SK-N-SH (cell line): ENCODE results near the gene MRNIP. TPM values are rescaled to one million over a fixed set of nuclear protein-coding genes. Genes with fewer than 3 reads are reported as not detected.
A peak's percentile ranks its signal among the peaks of the same experiment; 100 is the strongest.
"Not testable (repeated sequence)": the region's sequence is repeated elsewhere in the genome, so short reads cannot be mapped to it uniquely, and the experiment has no call there.

ENCODE experiments used
- CTCF ChIA-PET: fragments of 300-600, 350-600 bp; formaldehyde crosslinking; extraction: SDS; loops from one replicate; lab custom pipeline; 2021; lab: Yijun Ruan, JAX
- POLR2A ChIA-PET: fragments of 350-600 bp; sonication (Branson Sonifier 250); formaldehyde crosslinking; extraction: SDS; loops from one replicate; lab custom pipeline; 2020; ENCODE audit warnings: antibody characterized with exemption, inconsistent platforms; lab: Yijun Ruan, JAX
- DNase-seq: peaks from one replicate; pipeline ENCODE4 v3.0.0; 2012
- H2AFZ ChIP-seq: fragments of 200-600 bp; sonication (generic); 2 replicates; pipeline ENCODE4 v1.8.1; 2016; ENCODE audit warnings: antibody characterized with exemption, mild to moderate bottlenecking, low read depth
- H3F3A ChIP-seq: fragments of 200-600 bp; sonication (generic); replicated peaks from 2 replicates; pipeline ENCODE3; 2016; ENCODE audit warnings: antibody characterized with exemption, mild to moderate bottlenecking; ENCODE audit not compliant: insufficient read depth
- H3K27ac ChIP-seq, 2 experiments: fragments of 200-500 bp in 1 of 2; fragments of 200-600 bp in 1 of 2; sonication (Bioruptor generic) in 1 of 2; sonication (generic), shearing (Covaris generic) in 1 of 2; 2 replicates each; pipeline versions ENCODE4 v1.5.1 to v1.6.1; 2014 to 2016; ENCODE audit warnings: low read depth in 2 of 2, inconsistent platforms in 1 of 2, low read length in 1 of 2, mild to moderate bottlenecking in 1 of 2, mixed read lengths in 1 of 2
- H3K27me3 ChIP-seq: fragments of 200-600 bp; sonication (generic), shearing (Covaris generic); 2 replicates; pipeline ENCODE4 v1.6.1; 2016; ENCODE audit warnings: mixed run types; ENCODE audit not compliant: insufficient read depth
- H3K36me3 ChIP-seq, 2 experiments: fragments of 200-500 bp in 1 of 2; fragments of 200-600 bp in 1 of 2; sonication (Bioruptor generic) in 1 of 2; sonication (generic) in 1 of 2; replicated peaks in 1 of 2; 2 replicates each; pipeline versions ENCODE3 to v1.5.1; 2014 to 2016; ENCODE audit warnings: low read length in 1 of 2, mild to moderate bottlenecking in 1 of 2; ENCODE audit not compliant: insufficient read depth in 2 of 2, control insufficient read depth in 1 of 2
- H3K4me1 ChIP-seq, 2 experiments: fragments of 200-500 bp in 1 of 2; fragments of 200-600 bp in 1 of 2; sonication (Bioruptor generic) in 1 of 2; sonication (generic), shearing (Covaris generic) in 1 of 2; 2 replicates each; pipeline versions ENCODE4 v1.5.1 to v1.6.1; 2014 to 2016; ENCODE audit warnings: low read depth in 1 of 2, low read length in 1 of 2, mixed run types in 1 of 2; ENCODE audit not compliant: insufficient read depth in 2 of 2, control insufficient read depth in 1 of 2
- H3K4me2 ChIP-seq: fragments of 200-600 bp; sonication (generic), shearing (Covaris generic); 2 replicates; pipeline ENCODE4 v1.6.1; 2017; ENCODE audit warnings: mixed run types
- H3K4me3 ChIP-seq, 2 experiments: fragments of 200-500 bp in 1 of 2; fragments of 200-600 bp in 1 of 2; sonication (Bioruptor generic) in 1 of 2; sonication (generic), shearing (Covaris generic) in 1 of 2; 2 replicates each; pipeline versions ENCODE4 v1.5.1 to v1.8.1; 2014 to 2016; ENCODE audit warnings: low read depth in 2 of 2, inconsistent platforms in 1 of 2, low read length in 1 of 2, mild to moderate bottlenecking in 1 of 2, mixed read lengths in 1 of 2, moderate library complexity in 1 of 2
- H3K79me2 ChIP-seq: fragments of 200-600 bp; sonication (generic); 2 replicates; pipeline ENCODE4 v1.8.1; 2017; ENCODE audit warnings: mild to moderate bottlenecking; ENCODE audit not compliant: insufficient read depth
- H3K9ac ChIP-seq: fragments of 200-600 bp; sonication (generic); 2 replicates; pipeline ENCODE4 v1.6.1; 2017; ENCODE audit warnings: mixed run types
- H3K9me2 ChIP-seq: fragments of 200-600 bp; sonication (generic); 2 replicates; pipeline ENCODE4 v1.6.1; 2017; ENCODE audit warnings: mixed run types
- H3K9me3 ChIP-seq: fragments of 200-600 bp; sonication (generic); 2 replicates; pipeline ENCODE4 v1.6.1; 2017; ENCODE audit warnings: mixed run types, mild to moderate bottlenecking, moderate library complexity
- H4K20me1 ChIP-seq: fragments of 200-600 bp; sonication (generic); 2 replicates; pipeline ENCODE4 v1.6.1; 2017; ENCODE audit warnings: mild to moderate bottlenecking, mixed run types; ENCODE audit not compliant: insufficient read depth
- CHD2 ChIP-seq: fragments of 150-350 bp; IDR thresholded peaks from 2 replicates; pipeline ENCODE4 v1.6.1; 2018; ENCODE audit warnings: low read length; ENCODE audit not compliant: partially characterized antibody
- EP300 ChIP-seq, 2 experiments: IDR thresholded peaks; 2 replicates each; pipeline versions ENCODE4 v1.4.0 to v1.6.1; 2012; ENCODE audit warnings: borderline replicate concordance in 1 of 2, low read depth in 1 of 2, low read length in 1 of 2
- JUND ChIP-seq: IDR thresholded peaks from 2 replicates; pipeline ENCODE4 v1.4.0; 2012
- NFIC ChIP-seq: IDR thresholded peaks from 2 replicates; pipeline ENCODE4 v1.4.0; 2012; ENCODE audit warnings: borderline replicate concordance
- NRF1 ChIP-seq: IDR thresholded peaks from 2 replicates; pipeline ENCODE4 v1.6.1; 2012; ENCODE audit warnings: low read depth, mild to moderate bottlenecking, low read length
- POLR2AphosphoS5 ChIP-seq: IDR thresholded peaks from 2 replicates; pipeline ENCODE4 v1.6.1; 2012; ENCODE audit warnings: low read depth, low read length
- RCOR1 ChIP-seq: fragments of 150-350 bp; IDR thresholded peaks from 2 replicates; pipeline ENCODE4 v1.6.1; 2017; ENCODE audit warnings: antibody characterized with exemption, low read length
- SMC3 ChIP-seq: IDR thresholded peaks from 2 replicates; pipeline ENCODE4 v1.6.1; 2012; ENCODE audit warnings: low read depth, low read length, improper control_type of control experiment
- TAF1 ChIP-seq: IDR thresholded peaks from 2 replicates; pipeline ENCODE4 v1.6.1; 2012; ENCODE audit warnings: low read depth, mild to moderate bottlenecking, low read length, moderate library complexity, borderline replicate concordance
- WGBS: methylation state at CpG from one replicate; pipeline ENCODE4 v1.1.6; 2017; ENCODE audit warnings: low lambda C conversion rate; 5-methylcytosine and 5-hydroxymethylcytosine counted together
- polyA plus RNA-seq, 3 experiments: library from polyadenylated mRNA; depleted of rRNA; stranded (reverse); fragments of >200 nt; gene quantifications; 2 replicates each; pipeline ENCODE4 v1.2.3, GENCODE V29; 2012

The MRNIP gene
- polyA plus RNA-seq, 1 of the 3 experiments (the other 2 are of a cell fraction) = 32.8 TPM

DNA sequence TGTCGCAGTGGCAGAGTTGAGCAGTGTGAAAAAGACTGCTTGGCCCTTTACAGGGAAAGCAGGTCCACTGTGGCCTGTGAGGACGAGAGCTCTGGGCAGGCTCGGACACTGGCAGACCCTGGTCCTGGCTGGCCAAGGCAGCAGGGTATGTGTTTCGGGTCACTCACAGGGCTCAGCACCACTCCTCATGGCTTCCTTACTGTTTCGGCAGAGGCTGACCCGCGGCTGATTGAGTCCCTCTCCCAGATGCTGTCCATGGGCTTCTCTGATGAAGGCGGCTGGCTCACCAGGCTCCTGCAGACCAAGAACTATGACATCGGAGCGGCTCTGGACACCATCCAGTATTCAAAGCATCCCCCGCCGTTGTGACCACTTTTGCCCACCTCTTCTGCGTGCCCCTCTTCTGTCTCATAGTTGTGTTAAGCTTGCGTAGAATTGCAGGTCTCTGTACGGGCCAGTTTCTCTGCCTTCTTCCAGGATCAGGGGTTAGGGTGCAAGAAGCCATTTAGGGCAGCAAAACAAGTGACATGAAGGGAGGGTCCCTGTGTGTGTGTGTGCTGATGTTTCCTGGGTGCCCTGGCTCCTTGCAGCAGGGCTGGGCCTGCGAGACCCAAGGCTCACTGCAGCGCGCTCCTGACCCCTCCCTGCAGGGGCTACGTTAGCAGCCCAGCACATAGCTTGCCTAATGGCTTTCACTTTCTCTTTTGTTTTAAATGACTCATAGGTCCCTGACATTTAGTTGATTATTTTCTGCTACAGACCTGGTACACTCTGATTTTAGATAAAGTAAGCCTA lies 22.2 kb downstream of the MRNIP start:
- H3K4me2 ChIP-seq = no peak overlapping the region
- CTCF ChIA-PET = interaction anchor here (0.7 kb wide), 1 partner anchor 10 kb away, joined by 3 read pairs; no protein-coding TSS in a partner anchor
- H3K9me2 ChIP-seq = no peaks in the 10 kb centered on the region
- no peaks in the 10 kb centered on the region; a peak in 1 of 4 replicates for H3K4me1 ChIP-seq
- peaks cover 44% of the 10 kb centered on the region for H3F3A ChIP-seq
- H4K20me1 ChIP-seq = peaks cover 31% of the 10 kb centered on the region
- POLR2A ChIA-PET = interaction anchor here (1.9 kb wide), 1 partner anchor 11 kb away, joined by 7 read pairs; no protein-coding TSS in a partner anchor
- H3K4me3 ChIP-seq = no peak overlapping the region
- no peaks in the 10 kb centered on the region for H3K9me3 ChIP-seq
- peaks cover 44 to 45% of the 10 kb centered on the region in 2 experiments for H3K36me3 ChIP-seq
- no peak overlapping the region for H2AFZ ChIP-seq
- H3K27me3 ChIP-seq = no peaks in the 10 kb centered on the region
- 92% methylated on average over 14 of the region's 19 CpGs for WGBS
- DNase-seq = no peak
- peaks cover 4% of the 10 kb centered on the region; the same call in 1 of the 2 replicates for H3K79me2 ChIP-seq
- TF ChIP-seq POLR2AphosphoS5 = 0 out of 2 replicates have a peak, but pooled peaks have one; percentile 15
- no peak for TF ChIP-seq NFIC
- peak overlapping the region in 1 of 2 experiments; percentile 39; a peak in 2 of 4 replicates for H3K27ac ChIP-seq
- H3K9ac ChIP-seq = no peak overlapping the region

DNA sequence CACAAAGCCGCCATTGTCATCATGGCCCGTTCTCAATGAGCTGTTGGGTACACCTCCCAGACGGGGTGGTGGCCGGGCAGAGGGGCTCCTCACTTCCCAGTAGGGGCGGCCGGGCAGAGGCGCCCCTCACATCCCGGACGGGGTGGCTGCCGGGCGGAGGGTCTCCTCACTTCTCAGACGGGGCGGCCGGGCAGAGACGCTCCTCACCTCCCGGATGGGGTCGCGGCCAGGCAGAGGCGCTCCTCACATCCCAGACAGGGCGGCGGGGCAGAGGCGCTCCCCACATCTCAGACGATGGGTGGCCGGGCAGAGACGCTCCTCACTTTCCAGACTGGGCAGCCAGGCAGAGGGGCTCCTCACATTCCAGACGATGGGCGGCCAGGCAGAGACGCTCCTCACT lies 23.7 kb downstream of the MRNIP start:
- DNase-seq = not testable (repeated sequence)
- peaks cover 43% of the 10 kb centered on the region for H4K20me1 ChIP-seq

DNA sequence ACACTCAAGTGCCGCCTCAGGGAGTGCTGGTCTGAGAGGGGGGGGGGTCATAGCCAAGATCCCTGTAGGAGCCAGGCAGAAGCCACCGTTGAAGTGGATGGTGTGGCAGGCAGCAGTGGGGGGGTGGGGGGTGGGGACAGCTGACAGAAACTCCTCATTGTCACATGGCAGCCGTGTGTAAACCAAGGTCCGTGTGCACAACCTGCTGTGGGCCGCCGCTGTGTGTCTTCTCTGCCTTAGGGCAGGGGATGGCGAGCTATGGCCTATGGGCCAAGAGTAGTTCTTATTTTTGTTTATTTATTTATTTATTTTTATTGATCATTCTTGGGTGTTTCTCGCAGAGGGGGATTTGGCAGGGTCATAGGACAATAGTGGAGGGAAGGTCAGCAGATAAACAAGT lies 24.5 kb downstream of the MRNIP start:
- CTCF ChIA-PET = no interaction called here
- Histone ChIP-seq H3K4me2 (no peak overlapping the region), H3K9me3 (no peaks in the 10 kb centered on the region), H3K27me3 (no peaks in the 10 kb centered on the region)
- no peak for DNase-seq
- TF ChIP-seq JUND (no peak), TAF1 (no peak), EP300 (IDR thresholded peaks at IDR 0.05; ENCODE audit: borderline replicate concordance in 1 of 2, low read depth in 1 of 2, low read length in 1 of 2) (no peak), CHD2 (no peak), SMC3 (no peak), RCOR1 (no peak), NRF1 (no peak)
- TF ChIP-seq, all 33 proteins: peak for 0
- Histone ChIP-seq H3K4me1 (no peaks in the 10 kb centered on the region; a peak in 1 of 4 replicates), H4K20me1 (peaks cover 44% of the 10 kb centered on the region), H3K9me2 (no peaks in the 10 kb centered on the region), H3F3A (peaks cover 52% of the 10 kb centered on the region), H3K9ac (no peak overlapping the region), H3K4me3 (no peak overlapping the region), H3K79me2 (peaks cover 17% of the 10 kb centered on the region), H3K36me3 (peaks cover 61 to 67% of the 10 kb centered on the region in 2 experiments), H3K27ac (no peak overlapping the region), H2AFZ (no peak overlapping the region)
- WGBS = 94% methylated on average over 8 of the region's 8 CpGs
- POLR2A ChIA-PET = no interaction called here

More for the DNA sequence above, 23.7 kb downstream of the MRNIP start:
- H3K79me2 ChIP-seq, H3K27ac ChIP-seq, CTCF ChIA-PET, H3K27me3 ChIP-seq, H3K4me2 ChIP-seq, H3K4me1 ChIP-seq, H3K4me3 ChIP-seq, H3K9me2 ChIP-seq, H2AFZ ChIP-seq, H3K9me3 ChIP-seq, H3K9ac ChIP-seq, POLR2A ChIA-PET: not testable (repeated sequence)
- peaks cover 54 to 60% of the 10 kb centered on the region in 2 experiments for H3K36me3 ChIP-seq
- H3F3A ChIP-seq = peaks cover 50% of the 10 kb centered on the region
- 60% methylated on average over 4 of the region's 28 CpGs for WGBS
